Measurements from ENCODE around the gene TSACC.
A peak's percentile ranks its signal among the peaks of the same experiment; 100 is the strongest.

The TSACC gene

DNA sequence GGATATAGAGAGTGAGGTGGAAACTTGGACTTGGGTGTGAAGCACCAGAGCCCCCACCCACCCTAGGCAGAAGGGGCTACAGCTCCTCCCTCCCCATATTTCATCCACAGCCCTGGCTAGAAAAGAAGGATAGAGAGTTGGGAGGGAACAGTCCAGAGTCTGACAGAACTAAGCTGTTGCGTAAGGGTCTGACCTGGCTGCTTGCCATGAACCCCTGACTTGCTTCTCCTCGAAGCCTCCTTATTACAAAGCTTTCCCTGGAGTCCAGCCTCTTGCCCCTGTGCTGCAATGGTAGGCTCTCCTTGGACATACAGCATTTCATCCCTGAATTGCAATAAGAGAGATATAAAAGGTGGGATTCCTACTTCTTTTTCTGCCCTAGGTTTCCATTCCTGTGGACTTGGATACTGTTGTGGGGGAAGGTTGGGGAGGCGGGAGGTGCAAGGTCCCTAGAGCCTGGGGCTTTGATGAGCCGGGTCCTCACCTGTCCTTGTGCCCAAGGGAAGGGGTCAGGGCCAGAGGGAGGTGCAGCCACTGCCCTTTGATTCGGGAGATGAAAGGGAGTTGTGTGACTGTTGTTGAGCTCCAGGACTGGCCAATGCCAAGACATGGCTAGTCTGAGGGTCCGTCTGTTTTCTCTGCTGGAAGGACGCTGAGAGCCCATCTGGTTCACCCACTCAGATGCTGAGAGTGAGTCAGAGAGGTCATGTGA lies 33.4 kb downstream of the TSACC start:
- TF ChIP-seq PPARA (CRISPR knock-in tag; IDR thresholded peaks at IDR 0.05; ENCODE audit: borderline replicate concordance), result no peak
- TF ChIP-seq, protein P1, sequence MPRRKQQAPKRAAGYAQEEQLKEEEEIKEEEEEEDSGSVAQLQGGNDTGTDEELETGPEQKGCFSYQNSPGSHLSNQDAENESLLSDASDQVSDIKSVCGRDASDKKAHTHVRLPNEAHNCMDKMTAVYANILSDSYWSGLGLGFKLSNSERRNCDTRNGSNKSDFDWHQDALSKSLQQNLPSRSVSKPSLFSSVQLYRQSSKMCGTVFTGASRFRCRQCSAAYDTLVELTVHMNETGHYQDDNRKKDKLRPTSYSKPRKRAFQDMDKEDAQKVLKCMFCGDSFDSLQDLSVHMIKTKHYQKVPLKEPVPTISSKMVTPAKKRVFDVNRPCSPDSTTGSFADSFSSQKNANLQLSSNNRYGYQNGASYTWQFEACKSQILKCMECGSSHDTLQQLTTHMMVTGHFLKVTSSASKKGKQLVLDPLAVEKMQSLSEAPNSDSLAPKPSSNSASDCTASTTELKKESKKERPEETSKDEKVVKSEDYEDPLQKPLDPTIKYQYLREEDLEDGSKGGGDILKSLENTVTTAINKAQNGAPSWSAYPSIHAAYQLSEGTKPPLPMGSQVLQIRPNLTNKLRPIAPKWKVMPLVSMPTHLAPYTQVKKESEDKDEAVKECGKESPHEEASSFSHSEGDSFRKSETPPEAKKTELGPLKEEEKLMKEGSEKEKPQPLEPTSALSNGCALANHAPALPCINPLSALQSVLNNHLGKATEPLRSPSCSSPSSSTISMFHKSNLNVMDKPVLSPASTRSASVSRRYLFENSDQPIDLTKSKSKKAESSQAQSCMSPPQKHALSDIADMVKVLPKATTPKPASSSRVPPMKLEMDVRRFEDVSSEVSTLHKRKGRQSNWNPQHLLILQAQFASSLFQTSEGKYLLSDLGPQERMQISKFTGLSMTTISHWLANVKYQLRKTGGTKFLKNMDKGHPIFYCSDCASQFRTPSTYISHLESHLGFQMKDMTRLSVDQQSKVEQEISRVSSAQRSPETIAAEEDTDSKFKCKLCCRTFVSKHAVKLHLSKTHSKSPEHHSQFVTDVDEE (CRISPR knock-in tag; IDR thresholded peaks at IDR 0.05), result no peak
- no peak for TF ChIP-seq CSDC2 (CRISPR knock-in tag; IDR thresholded peaks at IDR 0.05)
- no peak for TF ChIP-seq ESRRG (CRISPR knock-in tag; IDR thresholded peaks at IDR 0.05)
- no peak for TF ChIP-seq RARB (CRISPR knock-in tag; IDR thresholded peaks at IDR 0.05)
- no peak for TF ChIP-seq SNAI2 (CRISPR knock-in tag; IDR thresholded peaks at IDR 0.05)
- no peak for TF ChIP-seq GLIS3 (CRISPR knock-in tag; IDR thresholded peaks at IDR 0.05)
- TF ChIP-seq, protein P2, sequence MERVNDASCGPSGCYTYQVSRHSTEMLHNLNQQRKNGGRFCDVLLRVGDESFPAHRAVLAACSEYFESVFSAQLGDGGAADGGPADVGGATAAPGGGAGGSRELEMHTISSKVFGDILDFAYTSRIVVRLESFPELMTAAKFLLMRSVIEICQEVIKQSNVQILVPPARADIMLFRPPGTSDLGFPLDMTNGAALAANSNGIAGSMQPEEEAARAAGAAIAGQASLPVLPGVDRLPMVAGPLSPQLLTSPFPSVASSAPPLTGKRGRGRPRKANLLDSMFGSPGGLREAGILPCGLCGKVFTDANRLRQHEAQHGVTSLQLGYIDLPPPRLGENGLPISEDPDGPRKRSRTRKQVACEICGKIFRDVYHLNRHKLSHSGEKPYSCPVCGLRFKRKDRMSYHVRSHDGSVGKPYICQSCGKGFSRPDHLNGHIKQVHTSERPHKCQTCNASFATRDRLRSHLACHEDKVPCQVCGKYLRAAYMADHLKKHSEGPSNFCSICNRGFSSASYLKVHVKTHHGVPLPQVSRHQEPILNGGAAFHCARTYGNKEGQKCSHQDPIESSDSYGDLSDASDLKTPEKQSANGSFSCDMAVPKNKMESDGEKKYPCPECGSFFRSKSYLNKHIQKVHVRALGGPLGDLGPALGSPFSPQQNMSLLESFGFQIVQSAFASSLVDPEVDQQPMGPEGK (CRISPR knock-in tag; IDR thresholded peaks at IDR 0.05; ENCODE audit: borderline replicate concordance), result no peak
- TF ChIP-seq OSR1 (CRISPR knock-in tag; IDR thresholded peaks at IDR 0.05), result no peak
- TF ChIP-seq, protein P3, sequence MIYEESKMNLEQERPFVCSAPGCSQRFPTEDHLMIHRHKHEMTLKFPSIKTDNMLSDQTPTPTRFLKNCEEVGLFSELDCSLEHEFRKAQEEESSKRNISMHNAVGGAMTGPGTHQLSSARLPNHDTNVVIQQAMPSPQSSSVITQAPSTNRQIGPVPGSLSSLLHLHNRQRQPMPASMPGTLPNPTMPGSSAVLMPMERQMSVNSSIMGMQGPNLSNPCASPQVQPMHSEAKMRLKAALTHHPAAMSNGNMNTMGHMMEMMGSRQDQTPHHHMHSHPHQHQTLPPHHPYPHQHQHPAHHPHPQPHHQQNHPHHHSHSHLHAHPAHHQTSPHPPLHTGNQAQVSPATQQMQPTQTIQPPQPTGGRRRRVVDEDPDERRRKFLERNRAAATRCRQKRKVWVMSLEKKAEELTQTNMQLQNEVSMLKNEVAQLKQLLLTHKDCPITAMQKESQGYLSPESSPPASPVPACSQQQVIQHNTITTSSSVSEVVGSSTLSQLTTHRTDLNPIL (CRISPR knock-in tag; IDR thresholded peaks at IDR 0.05; ENCODE audit: low read depth), result no peak
- TF ChIP-seq, protein P4, sequence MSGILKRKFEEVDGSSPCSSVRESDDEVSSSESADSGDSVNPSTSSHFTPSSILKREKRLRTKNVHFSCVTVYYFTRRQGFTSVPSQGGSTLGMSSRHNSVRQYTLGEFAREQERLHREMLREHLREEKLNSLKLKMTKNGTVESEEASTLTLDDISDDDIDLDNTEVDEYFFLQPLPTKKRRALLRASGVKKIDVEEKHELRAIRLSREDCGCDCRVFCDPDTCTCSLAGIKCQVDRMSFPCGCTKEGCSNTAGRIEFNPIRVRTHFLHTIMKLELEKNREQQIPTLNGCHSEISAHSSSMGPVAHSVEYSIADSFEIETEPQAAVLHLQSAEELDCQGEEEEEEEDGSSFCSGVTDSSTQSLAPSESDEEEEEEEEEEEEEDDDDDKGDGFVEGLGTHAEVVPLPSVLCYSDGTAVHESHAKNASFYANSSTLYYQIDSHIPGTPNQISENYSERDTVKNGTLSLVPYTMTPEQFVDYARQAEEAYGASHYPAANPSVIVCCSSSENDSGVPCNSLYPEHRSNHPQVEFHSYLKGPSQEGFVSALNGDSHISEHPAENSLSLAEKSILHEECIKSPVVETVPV (CRISPR knock-in tag; IDR thresholded peaks at IDR 0.05), result no peak
- ATAC-seq, result no peak

DNA sequence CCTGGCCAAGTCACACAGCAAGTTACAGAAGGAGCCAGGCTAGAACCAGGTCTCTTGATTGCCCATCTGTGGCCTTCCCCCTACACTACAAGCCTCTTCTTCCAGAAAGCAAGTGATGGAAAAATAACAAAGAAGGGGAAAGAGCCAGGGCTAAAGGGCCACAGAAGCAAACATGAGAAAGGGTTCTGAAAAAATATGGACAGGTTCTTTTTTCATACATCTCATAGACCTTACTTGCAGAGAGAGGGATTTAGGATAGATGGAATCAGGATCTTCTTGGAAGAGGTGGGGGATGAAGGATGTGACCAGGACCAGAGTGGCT lies 33.9 kb downstream of the TSACC start:
- no peak for TF ChIP-seq SNAI2 (CRISPR knock-in tag; IDR thresholded peaks at IDR 0.05)
- TF ChIP-seq BACH2 (CRISPR knock-in tag; IDR thresholded peaks at IDR 0.05; ENCODE audit: borderline replicate concordance), result no peak
- no peak for TF ChIP-seq TCF4 (CRISPR knock-in tag; IDR thresholded peaks at IDR 0.05; ENCODE audit: borderline replicate concordance)
- peak; percentile 39; the same call in 2 of the 3 replicates for ATAC-seq

DNA sequence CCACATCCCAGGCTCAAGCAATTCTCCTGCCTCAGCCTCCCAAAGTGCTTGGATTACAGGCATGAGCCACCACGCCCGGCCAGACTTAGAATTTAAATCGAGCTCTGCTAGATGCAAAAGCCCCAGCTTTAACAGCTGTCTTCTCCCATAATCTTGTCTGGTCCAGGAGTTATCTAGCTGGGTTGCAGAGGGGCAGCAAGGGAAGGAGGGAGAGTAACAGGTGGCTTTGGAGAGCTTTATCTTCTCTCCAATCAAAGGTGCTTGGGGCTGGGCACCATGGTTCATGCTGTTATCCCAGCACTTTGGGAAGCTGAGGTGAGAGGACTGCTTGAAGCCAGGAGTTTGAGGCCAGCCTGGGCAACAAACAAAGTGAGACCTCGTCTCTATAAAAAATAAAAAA lies 34.5 kb downstream of the TSACC start:
- TF ChIP-seq ESRRG (CRISPR knock-in tag; IDR thresholded peaks at IDR 0.05) (no peak), CSDC2 (CRISPR knock-in tag; IDR thresholded peaks at IDR 0.05) (no peak), TOX (CRISPR knock-in tag; IDR thresholded peaks at IDR 0.05; ENCODE audit: borderline replicate concordance) (no peak), RARB (CRISPR knock-in tag; IDR thresholded peaks at IDR 0.05) (no peak), ZC3H10 (CRISPR knock-in tag; IDR thresholded peaks at IDR 0.05) (no peak), ZNF8 (CRISPR knock-in tag; IDR thresholded peaks at IDR 0.05) (no peak), PPARA (CRISPR knock-in tag; IDR thresholded peaks at IDR 0.05; ENCODE audit: borderline replicate concordance) (no peak), ARNTL (CRISPR knock-in tag; IDR thresholded peaks at IDR 0.05; ENCODE audit: borderline replicate concordance, low read depth) (no peak), BACH2 (CRISPR knock-in tag; IDR thresholded peaks at IDR 0.05; ENCODE audit: borderline replicate concordance) (no peak), ISL1 (CRISPR knock-in tag; IDR thresholded peaks at IDR 0.05) (no peak)
- TF ChIP-seq, protein P3 (CRISPR knock-in tag; IDR thresholded peaks at IDR 0.05; ENCODE audit: low read depth), result no peak
- TF ChIP-seq, protein P4 (CRISPR knock-in tag; IDR thresholded peaks at IDR 0.05), result no peak
- ATAC-seq, result no peak
